H1 (cell line): Measurements from ENCODE around the gene PRG2. TPM values are rescaled to one million over a fixed set of nuclear protein-coding genes. Genes with fewer than 3 reads are reported as not detected.

ENCODE experiments used
- CTCF ChIA-PET: fragments of 300-600 bp; sonication (Branson Sonifier 250); formaldehyde crosslinking; loops from one replicate; lab custom pipeline; 2021; ENCODE audit not compliant: partially characterized antibody; lab: Charles Lee
- POLR2A ChIA-PET: fragments of 300-600 bp; sonication (Branson Sonifier 250); formaldehyde crosslinking; loops from one replicate; lab custom pipeline; 2021; ENCODE audit warnings: inconsistent platforms; ENCODE audit not compliant: partially characterized antibody; lab: Charles Lee
- DNase-seq, 2 experiments: peaks; one replicate each; pipeline versions ENCODE4 v3.0.0 to v3.0.0-alpha.2; 2010 to 2022; ENCODE audit warnings: low spot score in 2 of 2, low read depth in 1 of 2, mixed read lengths in 1 of 2
- FAIRE-seq: peaks from 2 replicates; lab custom pipeline; 2011; peaks lifted over from hg19 to GRCh38; lab: Jason Lieb, UNC
- H2AFZ ChIP-seq: 2 replicates; pipeline ENCODE4 v1.8.1; 2012; ENCODE audit warnings: low read length, inconsistent platforms
- H2AK5ac ChIP-seq: 2 replicates; pipeline ENCODE4 v1.6.1; 2013; ENCODE audit warnings: low read depth, low read length
- H2BK120ac ChIP-seq: replicated peaks from 2 replicates; pipeline ENCODE3; 2013; ENCODE audit warnings: low read depth, low read length, inconsistent platforms
- H2BK12ac ChIP-seq: 2 replicates; pipeline ENCODE4 v1.6.1; 2013; ENCODE audit warnings: low read depth, low read length
- H2BK15ac ChIP-seq: 2 replicates; pipeline ENCODE4 v1.6.1; 2013; ENCODE audit warnings: low read length
- H2BK20ac ChIP-seq: 2 replicates; pipeline ENCODE4 v1.6.1; 2013; ENCODE audit warnings: low read length
- H2BK5ac ChIP-seq: 2 replicates; pipeline ENCODE4 v1.6.1; 2013; ENCODE audit warnings: low read depth, low read length
- H3K14ac ChIP-seq: 2 replicates; pipeline ENCODE4 v1.6.1; 2013; ENCODE audit warnings: inconsistent platforms; ENCODE audit not compliant: insufficient read length
- H3K18ac ChIP-seq: 2 replicates; pipeline ENCODE4 v1.6.1; 2013; ENCODE audit warnings: low read length; ENCODE audit errors: extremely low read depth
- H3K23ac ChIP-seq: 2 replicates; pipeline ENCODE4 v1.6.1; 2013; ENCODE audit warnings: inconsistent platforms; ENCODE audit not compliant: insufficient read length
- H3K23me2 ChIP-seq: 2 replicates; pipeline ENCODE4 v1.6.1; 2013; ENCODE audit warnings: low read depth, low read length
- H3K27ac ChIP-seq: 2 replicates; pipeline ENCODE4 v1.6.1; 2011; ENCODE audit warnings: low read depth, low read length, inconsistent platforms
- H3K27me3 ChIP-seq, 4 experiments: replicated peaks in 1 of 4; 1 replicate in 1 of 4; 2 replicates in 3 of 4; pipeline versions ENCODE4 v1.6.1 to v1.8.1; 2011 to 2013; ENCODE audit warnings: low read length in 3 of 4, mild to moderate bottlenecking in 3 of 4, inconsistent platforms in 2 of 4, mixed read lengths in 2 of 4, moderate library complexity in 1 of 4; ENCODE audit not compliant: control insufficient read depth in 3 of 4, insufficient read depth in 3 of 4; ENCODE audit errors: extremely low read depth in 1 of 4
- H3K36me3 ChIP-seq, 4 experiments: 2 replicates each; pipeline versions ENCODE4 v1.6.1 to v1.8.1; 2011 to 2013; ENCODE audit warnings: mild to moderate bottlenecking in 4 of 4, low read length in 3 of 4, moderate library complexity in 2 of 4, control low read depth in 1 of 4, inconsistent platforms in 1 of 4; ENCODE audit not compliant: insufficient read depth in 4 of 4, control insufficient read depth in 2 of 4
- H3K4ac ChIP-seq: replicated peaks from 2 replicates; pipeline ENCODE3; 2013; ENCODE audit warnings: low read length, low read depth, mixed read lengths, inconsistent platforms; ENCODE audit not compliant: insufficient read length
- H3K4me1 ChIP-seq, 4 experiments: replicated peaks in 1 of 4; 1 replicate in 1 of 4; 2 replicates in 3 of 4; pipeline versions ENCODE4 v1.6.1 to v1.8.1; 2011 to 2013; ENCODE audit warnings: low read length in 3 of 4, inconsistent platforms in 2 of 4, mixed read lengths in 1 of 4; ENCODE audit not compliant: insufficient read depth in 4 of 4, control insufficient read depth in 3 of 4
- H3K4me2 ChIP-seq, 2 experiments: 2 replicates each; pipeline versions ENCODE4 v1.6.1 to v1.8.1; 2011 to 2013; ENCODE audit warnings: low read depth in 2 of 2, low read length in 2 of 2, control low read depth in 1 of 2, inconsistent platforms in 1 of 2, mild to moderate bottlenecking in 1 of 2; ENCODE audit not compliant: insufficient read depth in 1 of 2
- H3K4me3 ChIP-seq, 4 experiments: fragments of 200-600, 300-600 bp in 1 of 4; sonication (generic), shearing (Covaris generic), sonication (Bioruptor Twin) in 1 of 4; 2 replicates each; pipeline versions ENCODE4 v1.5.1 to v1.8.1; 2011 to 2016; ENCODE audit warnings: low read length in 4 of 4, low read depth in 3 of 4, control low read depth in 2 of 4, inconsistent platforms in 2 of 4, mild to moderate bottlenecking in 2 of 4, mixed read lengths in 1 of 4, moderate library complexity in 1 of 4; ENCODE audit not compliant: insufficient read depth in 2 of 4; ENCODE audit errors: extremely low read depth in 1 of 4
- H3K56ac ChIP-seq: replicated peaks from 2 replicates; pipeline ENCODE3; 2013; ENCODE audit warnings: low read depth, mild to moderate bottlenecking, mixed read lengths, low read length, inconsistent platforms; ENCODE audit not compliant: insufficient read length
- H3K79me1 ChIP-seq: 2 replicates; pipeline ENCODE4 v1.6.1; 2013; ENCODE audit warnings: low read depth, low read length, control low read depth
- H3K79me2 ChIP-seq, 2 experiments: 2 replicates each; pipeline versions ENCODE4 v1.6.1 to v1.8.1; 2012 to 2013; ENCODE audit warnings: low read length in 2 of 2, mild to moderate bottlenecking in 2 of 2, inconsistent platforms in 1 of 2; ENCODE audit not compliant: insufficient read depth in 2 of 2, control insufficient read depth in 1 of 2
- H3K9ac ChIP-seq, 4 experiments: replicated peaks in 1 of 4; 1 replicate in 1 of 4; 2 replicates in 3 of 4; pipeline versions ENCODE4 v1.6.1 to v1.8.1; 2011 to 2013; ENCODE audit warnings: low read depth in 3 of 4, low read length in 3 of 4, control low read depth in 2 of 4, mild to moderate bottlenecking in 2 of 4, moderate library complexity in 2 of 4, inconsistent platforms in 1 of 4; ENCODE audit errors: extremely low read depth in 1 of 4
- H3K9me3 ChIP-seq, 2 experiments: 2 replicates each; pipeline versions ENCODE4 v1.6.1 to v1.8.1; 2012 to 2013; ENCODE audit warnings: mild to moderate bottlenecking in 2 of 2, moderate library complexity in 2 of 2, control low read depth in 1 of 2, inconsistent platforms in 1 of 2, low read depth in 1 of 2, low read length in 1 of 2, mixed read lengths in 1 of 2; ENCODE audit not compliant: insufficient read depth in 2 of 2
- H4K20me1 ChIP-seq, 2 experiments: replicated peaks in 1 of 2; 2 replicates each; pipeline versions ENCODE3 to v1.8.1; 2011 to 2013; ENCODE audit warnings: inconsistent platforms in 2 of 2, low read length in 2 of 2, mild to moderate bottlenecking in 1 of 2; ENCODE audit not compliant: insufficient read depth in 2 of 2, control insufficient read depth in 1 of 2
- H4K5ac ChIP-seq: 2 replicates; pipeline ENCODE4 v1.6.1; 2013; ENCODE audit warnings: low read length, low read depth, mixed read lengths, inconsistent platforms; ENCODE audit not compliant: insufficient read length
- H4K8ac ChIP-seq: 2 replicates; pipeline ENCODE4 v1.8.0; 2013; ENCODE audit warnings: mild to moderate bottlenecking, moderate library complexity, low read length, inconsistent platforms; ENCODE audit not compliant: insufficient read depth; ENCODE audit errors: extremely low read depth
- H4K91ac ChIP-seq: replicated peaks from 2 replicates; pipeline ENCODE3; 2013; ENCODE audit warnings: low read length, mixed read lengths, inconsistent platforms; ENCODE audit not compliant: insufficient read length
- ASH2L ChIP-seq: fragments of 200-600, 300-600 bp; sonication (generic); IDR thresholded peaks from one replicate; pipeline ENCODE4 v1.7.1; 2017; ENCODE audit warnings: low read length
- BACH1 ChIP-seq: IDR thresholded peaks from 2 replicates; pipeline ENCODE4 v1.6.1; 2012; ENCODE audit warnings: low read length, improper control_type of control experiment
- CHD1 ChIP-seq: IDR thresholded peaks from 2 replicates; pipeline ENCODE4 v1.6.1; 2012; ENCODE audit warnings: low read depth, low read length, improper control_type of control experiment
- CREB1 ChIP-seq: IDR thresholded peaks from 2 replicates; pipeline ENCODE4 v1.6.1; 2012; ENCODE audit warnings: inconsistent platforms
- EGR1 ChIP-seq: IDR thresholded peaks from 2 replicates; pipeline ENCODE4 v1.6.1; 2011; ENCODE audit warnings: low read depth, low read length, borderline replicate concordance
- FOSL1 ChIP-seq: IDR thresholded peaks from 2 replicates; pipeline ENCODE4 v1.6.1; 2011; ENCODE audit warnings: mild to moderate bottlenecking, low read depth, low read length, moderate library complexity; ENCODE audit not compliant: insufficient read depth
- GTF2F1 ChIP-seq: IDR thresholded peaks from 2 replicates; pipeline ENCODE4 v1.6.1; 2012; ENCODE audit warnings: low read depth, low read length, improper control_type of control experiment, borderline replicate concordance
- KDM4A ChIP-seq: IDR thresholded peaks from one replicate; pipeline ENCODE4 v1.7.1; 2012; ENCODE audit warnings: low read depth, mild to moderate bottlenecking, moderate library complexity, low read length, inconsistent platforms; ENCODE audit not compliant: severe bottlenecking
- MAFK ChIP-seq: IDR thresholded peaks from 2 replicates; pipeline ENCODE4 v1.6.1; 2012; ENCODE audit warnings: low read depth, mild to moderate bottlenecking, improper control_type of control experiment, low read length
- NANOG ChIP-seq: IDR thresholded peaks from 2 replicates; pipeline ENCODE4 v1.6.1; 2011; ENCODE audit warnings: low read length, low read depth, mild to moderate bottlenecking, inconsistent platforms; ENCODE audit not compliant: insufficient read depth, poor library complexity, severe bottlenecking
- POU5F1 ChIP-seq: IDR thresholded peaks from 2 replicates; pipeline ENCODE4 v1.6.1; 2011; ENCODE audit warnings: low read depth, mild to moderate bottlenecking, low read length, moderate library complexity
- SP4 ChIP-seq: IDR thresholded peaks from 2 replicates; pipeline ENCODE4 v1.6.1; 2012; ENCODE audit warnings: low read length, inconsistent platforms
- SUZ12 ChIP-seq: fragments of 200-600 bp; sonication (generic); IDR thresholded peaks from 2 replicates; pipeline ENCODE4 v1.6.1; 2012; ENCODE audit warnings: mild to moderate bottlenecking, inconsistent platforms, low read length, moderate library complexity, mixed read lengths
- TEAD4 ChIP-seq: IDR thresholded peaks from 2 replicates; pipeline ENCODE4 v1.6.1; 2012; ENCODE audit warnings: low read depth, low read length, inconsistent platforms, mixed read lengths
- ZNF274 ChIP-seq: IDR thresholded peaks from 2 replicates; pipeline ENCODE4 v1.7.0; 2012; ENCODE audit warnings: low read length, borderline replicate concordance; ENCODE audit errors: extremely low read depth
- whole genome bisulfite sequencing, 2 experiments: shearing (Covaris generic) in 1 of 2; methylation state at CpG; one replicate each; pipeline versions ENCODE4 v1.1.6 to v1.1.7; 2013 to 2015; ENCODE audit warnings: low lambda C conversion rate in 2 of 2, mixed read lengths in 2 of 2, inconsistent platforms in 1 of 2, low coverage in 1 of 2, missing lambda C conversion rate in 1 of 2; ENCODE audit not compliant: insufficient replicate concordance in 2 of 2, insufficient coverage in 1 of 2, insufficient read length in 1 of 2; ENCODE audit errors: extremely low coverage in 1 of 2, missing lambda C conversion rate in 1 of 2; 5-methylcytosine and 5-hydroxymethylcytosine counted together
- polyA plus RNA-seq, 7 experiments: library from polyadenylated mRNA; depleted of rRNA in 3 of 7; stranded (reverse) in 5 of 7; unstranded in 2 of 7; fragments of >200 nt in 5 of 7; fragments of 200-250 nt in 2 of 7; gene quantifications; 1 replicate in 5 of 7; 2 replicates in 1 of 7; 4 replicates in 1 of 7; pipeline versions ENCODE4 v1.2.1 to v1.2.3, GENCODE V29; 2011 to 2013; ENCODE audit warnings: missing spikeins in 2 of 7, mixed read lengths in 2 of 7
- total RNA-seq: library from RNA; stranded (reverse); fragmentation: NEBNext Ultra II Directional; extraction: Animal tissue kit (Norgen Biotek cat#: 25700); gene quantifications from 2 replicates; pipeline ENCODE4 v1.2.1, GENCODE V29; 2021

PRG2 gene
- total and polyA plus RNA-seq, 2 of the 8 experiments (the other 6 are each of a cell fraction or from before 2014, with no cell fraction given) = 0.32 TPM; not detected in 1

DNA sequence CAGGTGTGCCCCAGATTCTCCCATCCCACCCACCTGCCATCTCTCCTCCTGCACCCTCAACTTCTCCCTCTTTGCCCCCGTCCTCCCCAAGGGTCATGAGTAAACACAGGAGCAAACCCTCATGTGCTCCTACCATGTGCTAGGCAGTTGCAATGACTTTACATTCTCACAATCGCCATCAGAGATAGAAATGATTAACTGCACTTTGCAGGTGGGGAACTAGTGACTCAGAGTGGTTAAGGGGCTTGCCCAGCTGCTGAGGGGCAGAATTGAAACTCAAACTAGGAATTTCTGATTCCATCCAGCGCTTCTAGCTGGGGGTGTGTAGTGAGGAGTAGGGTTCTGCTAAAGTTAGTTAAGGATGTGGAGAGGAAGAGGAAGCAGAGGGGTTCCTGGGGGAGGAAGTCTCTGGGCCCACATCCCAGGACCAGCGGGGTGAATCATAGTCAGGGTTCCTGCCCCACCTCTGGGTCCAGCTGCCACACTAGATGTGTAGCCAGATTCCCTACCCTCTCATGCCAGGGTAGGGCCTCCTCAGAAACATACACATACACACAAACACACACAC is 16.0 kb upstream of the PRG2 start:
- WGBS, 2 experiments = 90% methylated on average over 4 of the region's 4 CpGs; no CpG with 5 or more reads in 1 of the 2 experiments
- Histone ChIP-seq H2BK12ac (no peak overlapping the region), H3K23ac (no peak overlapping the region), H4K5ac (no peak overlapping the region), H3K9ac (no peak overlapping the region; a peak in 1 of 7 replicates), H2AK5ac (no peak overlapping the region), H3K14ac (no peak overlapping the region), H2BK5ac (no peak overlapping the region), H3K79me2 (no peaks in the 10 kb centered on the region), H3K23me2 (no peaks in the 10 kb centered on the region), H4K8ac (no peak overlapping the region), H3K56ac (no peak overlapping the region), H3K18ac (no peak overlapping the region), H3K27ac (no peak overlapping the region), H3K4me1 (no peaks in the 10 kb centered on the region), H3K27me3 (no peaks in the 10 kb centered on the region), H3K36me3 (peaks cover 4 to 27% (median 19%) of the 10 kb centered on the region in 4 experiments; a peak in 6 of 8 replicates), H3K79me1 (no peaks in the 10 kb centered on the region; the same call in 1 of the 2 replicates), H3K9me3 (no peaks in the 10 kb centered on the region), H3K4me2 (no peak overlapping the region), H3K4ac (no peak overlapping the region), H4K91ac (no peak overlapping the region), H2BK120ac (no peak overlapping the region), H2BK15ac (no peak overlapping the region), H2BK20ac (no peak overlapping the region), H2AFZ (no peak overlapping the region), H4K20me1 (peaks cover 0 to 1% of the 10 kb centered on the region in 2 experiments), H3K4me3 (no peak overlapping the region)
- POLR2A ChIA-PET = interaction anchor here (0.8 to 1.8 kb wide), 4 partner anchors 11 to 48 kb away, joined by 3 to 5 read pairs (median 4); no protein-coding TSS in a partner anchor
- FAIRE-seq = no peak
- no peak for DNase-seq
- CTCF ChIA-PET = interaction anchor here (0.6 to 1.0 kb wide), 2 partner anchors 19 to 111 kb away, joined by 3 read pairs; no protein-coding TSS in a partner anchor
- TF ChIP-seq CHD1 (no peak), GTF2F1 (no peak), ZNF274 (no peak), TEAD4 (no peak), MAFK (no peak), CREB1 (no peak), SUZ12 (no peak), KDM4A (no peak), ASH2L (no peak), FOSL1 (no peak), SP4 (no peak), POU5F1 (no peak), BACH1 (no peak), EGR1 (no peak), NANOG (no peak)
